ENCODE results near the gene MPP7.
"Not testable (repeated sequence)": the region's sequence is repeated elsewhere in the genome, so short reads cannot be mapped to it uniquely, and the experiment has no call there.

The MPP7 gene

GRCh38 chr10:28302638-28303488 lies at the start of gene MPP7:
TSS of gene MPP7 (minus strand) at chr10:28303064. CDS start at chr10:28238604, 64,460 bp downstream.
- H3K9ac ChIP-seq (ENCODE audit: low read depth in 1 of 2, low read length in 2 of 2): peak within 1 kb of the TSS; percentile 57 to 66
- H3K4me3 ChIP-seq (ENCODE audit: low read depth in 1 of 2, low read length in 2 of 2): peak within 1 kb of the TSS; percentile 80 to 81
- H3K4me1 ChIP-seq (ENCODE audit: control insufficient read depth in 1 of 2, insufficient read depth in 2 of 2, low read length in 2 of 2): peaks cover 3 to 15% of the 10 kb centered on the region in 2 donors
- peaks cover 3 to 10% of the 10 kb centered on the region in 2 donors for H3K27me3 ChIP-seq (ENCODE audit: control insufficient read depth in 1 of 2, insufficient read depth in 2 of 2, low read length in 2 of 2)
- no peaks in the 10 kb centered on the region for H3K36me3 ChIP-seq (ENCODE audit: control insufficient read depth in 1 of 2, insufficient read depth in 2 of 2, low read length in 2 of 2)
- H3K9me3 ChIP-seq (ENCODE audit: control insufficient read depth in 1 of 2, low read length in 2 of 2): no peaks in the 10 kb centered on the region
- peak within 1 kb of the TSS; percentile 86 for H3K27ac ChIP-seq (ENCODE audit: low read depth, low read length)

DNA sequence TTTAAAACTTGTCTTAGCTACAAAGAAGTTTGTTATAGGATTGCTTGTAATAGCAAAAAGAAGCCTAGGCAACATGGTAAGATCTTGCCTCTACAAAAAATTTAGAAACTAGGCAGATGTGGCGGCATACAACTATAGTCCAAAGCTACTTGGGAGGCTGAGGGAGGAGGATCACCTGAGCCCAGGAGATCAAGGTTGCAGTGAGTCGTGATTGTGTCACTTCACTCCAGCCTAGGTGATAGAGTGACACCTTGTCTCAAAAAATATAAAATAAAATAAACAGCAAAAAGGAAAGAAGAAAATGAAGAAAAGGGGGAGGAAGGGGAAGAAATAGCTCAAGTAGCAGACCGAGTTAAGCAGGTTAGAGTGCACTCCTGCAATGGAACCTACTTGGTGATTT lies 47.0 kb upstream of the MPP7 start:
- no peak overlapping the region for H3K9ac ChIP-seq (ENCODE audit: low read depth in 1 of 2, low read length in 2 of 2)
- no peaks in the 10 kb centered on the region for H3K4me1 ChIP-seq (ENCODE audit: control insufficient read depth in 1 of 2, insufficient read depth in 2 of 2, low read length in 2 of 2)
- H3K9me3 ChIP-seq (ENCODE audit: control insufficient read depth in 1 of 2, low read length in 2 of 2): peaks cover 0 to 5% of the 10 kb centered on the region in 2 donors
- no peak overlapping the region for H3K27ac ChIP-seq (ENCODE audit: low read depth, low read length)
- no peaks in the 10 kb centered on the region for H3K36me3 ChIP-seq (ENCODE audit: control insufficient read depth in 1 of 2, insufficient read depth in 2 of 2, low read length in 2 of 2)
- H3K4me3 ChIP-seq (ENCODE audit: low read depth in 1 of 2, low read length in 2 of 2): no peak overlapping the region
- H3K27me3 ChIP-seq (ENCODE audit: control insufficient read depth in 1 of 2, insufficient read depth in 2 of 2, low read length in 2 of 2): no peaks in the 10 kb centered on the region

DNA sequence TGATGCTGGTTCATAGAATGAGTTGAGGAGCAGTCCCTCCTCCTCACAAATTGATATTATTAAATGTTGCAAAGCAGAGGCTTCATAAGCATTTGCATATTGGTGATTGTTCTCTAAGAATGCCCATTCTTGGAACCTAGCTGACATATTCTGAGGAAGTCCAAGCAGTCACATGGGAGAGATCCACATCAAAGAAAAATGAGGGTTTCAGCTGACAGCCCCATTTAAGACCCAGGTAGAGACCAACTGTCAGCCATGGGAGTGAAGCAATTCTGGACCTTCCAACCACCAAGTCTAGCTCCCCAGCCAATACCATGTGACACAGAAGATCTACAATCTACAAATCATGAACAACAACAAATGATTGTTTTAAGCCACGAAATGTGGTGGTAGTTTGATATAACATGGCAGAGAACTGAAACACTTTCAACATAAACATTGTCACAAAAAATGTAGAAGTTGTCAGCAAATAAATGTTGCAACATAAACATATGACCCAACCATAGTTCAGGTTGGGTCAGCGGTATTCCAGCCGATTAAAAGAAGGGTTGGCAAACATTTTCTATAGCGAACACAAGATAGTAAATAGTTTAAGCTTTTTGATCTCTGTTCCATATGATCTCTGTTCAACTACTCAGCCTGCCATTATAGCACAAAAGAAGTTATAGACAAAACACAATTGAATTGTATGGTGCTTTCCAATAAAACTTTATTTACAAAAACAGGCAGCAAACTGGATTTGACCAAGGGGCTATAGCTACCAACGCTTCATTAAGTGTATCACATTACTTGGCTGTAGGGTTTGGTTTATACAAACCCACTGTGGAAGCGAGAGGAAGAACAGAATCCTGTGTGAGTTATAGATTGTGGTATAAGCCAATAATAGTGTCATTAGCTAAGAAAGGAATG lies 41.4 kb upstream of the MPP7 start:
- Histone ChIP-seq H3K9ac (ENCODE audit: low read depth in 1 of 2, low read length in 2 of 2) (no peak overlapping the region), H3K36me3 (ENCODE audit: control insufficient read depth in 1 of 2, insufficient read depth in 2 of 2, low read length in 2 of 2) (no peaks in the 10 kb centered on the region), H3K27me3 (ENCODE audit: control insufficient read depth in 1 of 2, insufficient read depth in 2 of 2, low read length in 2 of 2) (no peaks in the 10 kb centered on the region), H3K4me3 (ENCODE audit: low read depth in 1 of 2, low read length in 2 of 2) (no peak overlapping the region), H3K9me3 (ENCODE audit: control insufficient read depth in 1 of 2, low read length in 2 of 2) (peaks cover 0 to 5% of the 10 kb centered on the region in 2 donors), H3K4me1 (ENCODE audit: control insufficient read depth in 1 of 2, insufficient read depth in 2 of 2, low read length in 2 of 2) (no peaks in the 10 kb centered on the region), H3K27ac (ENCODE audit: low read depth, low read length) (no peak overlapping the region)

GRCh38 chr10:28343252-28343651 lies 40.4 kb upstream of the MPP7 start:
- no peaks in the 10 kb centered on the region for H3K4me1 ChIP-seq (ENCODE audit: control insufficient read depth in 1 of 2, insufficient read depth in 2 of 2, low read length in 2 of 2)
- no peak overlapping the region for H3K4me3 ChIP-seq (ENCODE audit: low read depth in 1 of 2, low read length in 2 of 2)
- peaks cover 0 to 5% of the 10 kb centered on the region in 2 donors for H3K9me3 ChIP-seq (ENCODE audit: control insufficient read depth in 1 of 2, low read length in 2 of 2)
- no peak overlapping the region for H3K9ac ChIP-seq (ENCODE audit: low read depth in 1 of 2, low read length in 2 of 2)
- no peak overlapping the region for H3K27ac ChIP-seq (ENCODE audit: low read depth, low read length)
- H3K36me3 ChIP-seq (ENCODE audit: control insufficient read depth in 1 of 2, insufficient read depth in 2 of 2, low read length in 2 of 2): no peaks in the 10 kb centered on the region
- no peaks in the 10 kb centered on the region for H3K27me3 ChIP-seq (ENCODE audit: control insufficient read depth in 1 of 2, insufficient read depth in 2 of 2, low read length in 2 of 2)

DNA sequence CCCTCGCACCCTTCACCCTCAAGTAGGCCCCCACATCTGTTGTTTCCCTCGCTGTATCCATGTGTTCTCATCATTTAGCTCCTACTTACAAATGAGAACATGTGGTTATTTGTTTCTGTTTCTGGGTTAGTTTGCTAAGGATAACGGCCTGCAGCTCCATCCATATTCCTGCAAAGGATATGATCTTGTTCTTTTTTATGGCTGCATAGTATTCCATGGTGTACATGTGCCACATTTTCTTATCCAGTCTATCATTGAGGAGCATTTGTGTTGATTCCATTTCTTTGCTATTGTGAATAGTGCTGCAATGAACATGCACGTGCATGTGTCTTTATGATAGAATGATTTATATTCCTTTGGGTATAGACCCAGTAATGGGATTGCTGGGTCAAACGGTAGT lies 38.8 kb upstream of the MPP7 start:
- H3K27ac ChIP-seq (ENCODE audit: low read depth, low read length); H3K36me3 ChIP-seq (ENCODE audit: control insufficient read depth in 1 of 2, insufficient read depth in 2 of 2, low read length in 2 of 2); H3K9me3 ChIP-seq (ENCODE audit: control insufficient read depth in 1 of 2, low read length in 2 of 2); H3K4me3 ChIP-seq (ENCODE audit: low read depth in 1 of 2, low read length in 2 of 2); H3K27me3 ChIP-seq (ENCODE audit: control insufficient read depth in 1 of 2, insufficient read depth in 2 of 2, low read length in 2 of 2); H3K4me1 ChIP-seq (ENCODE audit: control insufficient read depth in 1 of 2, insufficient read depth in 2 of 2, low read length in 2 of 2); H3K9ac ChIP-seq (ENCODE audit: low read depth in 1 of 2, low read length in 2 of 2): not testable (repeated sequence)

- Histone ChIP-seq H3K9ac (ENCODE audit: low read depth in 1 of 2, low read length in 2 of 2) (no peak overlapping the region), H3K4me1 (ENCODE audit: control insufficient read depth in 1 of 2, insufficient read depth in 2 of 2, low read length in 2 of 2) (no peaks in the 10 kb centered on the region), H3K27me3 (ENCODE audit: control insufficient read depth in 1 of 2, insufficient read depth in 2 of 2, low read length in 2 of 2) (no peaks in the 10 kb centered on the region), H3K4me3 (ENCODE audit: low read depth in 1 of 2, low read length in 2 of 2) (no peak overlapping the region), H3K36me3 (ENCODE audit: control insufficient read depth in 1 of 2, insufficient read depth in 2 of 2, low read length in 2 of 2) (no peaks in the 10 kb centered on the region), H3K9me3 (ENCODE audit: control insufficient read depth in 1 of 2, low read length in 2 of 2) (no peaks in the 10 kb centered on the region), H3K27ac (ENCODE audit: low read depth, low read length) (no peak overlapping the region)
These were observed 29.9 kb upstream of the MPP7 start for GRCh38 chr10:28332726-28333125.

DNA sequence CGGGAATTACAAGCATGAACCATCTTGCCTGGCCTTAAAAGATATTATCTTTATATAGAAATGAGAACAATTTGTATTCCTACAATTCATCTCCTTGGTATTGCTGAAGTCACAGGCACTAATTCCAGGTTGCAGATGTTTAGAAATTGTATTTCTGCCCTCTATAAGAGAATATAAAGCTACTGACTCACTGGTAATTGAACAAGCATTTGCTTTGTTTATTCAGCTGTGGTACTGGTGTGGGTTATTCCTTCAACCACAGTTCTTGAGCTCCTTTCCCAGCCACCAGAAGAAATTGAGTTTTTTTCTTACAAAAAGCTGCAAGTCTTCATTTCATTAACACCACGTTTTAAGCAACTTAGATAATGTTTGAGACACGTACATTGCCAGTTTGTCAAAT lies 29.0 kb upstream of the MPP7 start:
- Histone ChIP-seq H3K4me1 (ENCODE audit: control insufficient read depth in 1 of 2, insufficient read depth in 2 of 2, low read length in 2 of 2) (peaks cover 0 to 1% of the 10 kb centered on the region in 2 donors), H3K9me3 (ENCODE audit: control insufficient read depth in 1 of 2, low read length in 2 of 2) (no peaks in the 10 kb centered on the region), H3K27me3 (ENCODE audit: control insufficient read depth in 1 of 2, insufficient read depth in 2 of 2, low read length in 2 of 2) (no peaks in the 10 kb centered on the region), H3K27ac (ENCODE audit: low read depth, low read length) (no peak overlapping the region), H3K36me3 (ENCODE audit: control insufficient read depth in 1 of 2, insufficient read depth in 2 of 2, low read length in 2 of 2) (no peaks in the 10 kb centered on the region), H3K4me3 (ENCODE audit: low read depth in 1 of 2, low read length in 2 of 2) (no peak overlapping the region), H3K9ac (ENCODE audit: low read depth in 1 of 2, low read length in 2 of 2) (no peak overlapping the region)

- Histone ChIP-seq H3K9me3 (ENCODE audit: control insufficient read depth in 1 of 2, low read length in 2 of 2) (no peaks in the 10 kb centered on the region), H3K27ac (ENCODE audit: low read depth, low read length) (no peak overlapping the region), H3K4me3 (ENCODE audit: low read depth in 1 of 2, low read length in 2 of 2) (no peak overlapping the region), H3K9ac (ENCODE audit: low read depth in 1 of 2, low read length in 2 of 2) (no peak overlapping the region), H3K4me1 (ENCODE audit: control insufficient read depth in 1 of 2, insufficient read depth in 2 of 2, low read length in 2 of 2) (peaks cover 0 to 8% of the 10 kb centered on the region in 2 donors), H3K36me3 (ENCODE audit: control insufficient read depth in 1 of 2, insufficient read depth in 2 of 2, low read length in 2 of 2) (no peaks in the 10 kb centered on the region), H3K27me3 (ENCODE audit: control insufficient read depth in 1 of 2, insufficient read depth in 2 of 2, low read length in 2 of 2) (no peaks in the 10 kb centered on the region)
These were observed 28.2 kb upstream of the MPP7 start for GRCh38 chr10:28331066-28331465.

- H3K4me3 ChIP-seq (ENCODE audit: low read depth in 1 of 2, low read length in 2 of 2): no peak overlapping the region
- H3K27me3 ChIP-seq (ENCODE audit: control insufficient read depth in 1 of 2, insufficient read depth in 2 of 2, low read length in 2 of 2): no peaks in the 10 kb centered on the region
- no peak overlapping the region for H3K9ac ChIP-seq (ENCODE audit: low read depth in 1 of 2, low read length in 2 of 2)
- peaks cover 0 to 8% of the 10 kb centered on the region in 2 donors for H3K4me1 ChIP-seq (ENCODE audit: control insufficient read depth in 1 of 2, insufficient read depth in 2 of 2, low read length in 2 of 2)
- H3K9me3 ChIP-seq (ENCODE audit: control insufficient read depth in 1 of 2, low read length in 2 of 2): no peaks in the 10 kb centered on the region
- H3K36me3 ChIP-seq (ENCODE audit: control insufficient read depth in 1 of 2, insufficient read depth in 2 of 2, low read length in 2 of 2): no peaks in the 10 kb centered on the region
- H3K27ac ChIP-seq (ENCODE audit: low read depth, low read length): no peak overlapping the region
These were observed 25.5 kb upstream of the MPP7 start for GRCh38 chr10:28328346-28328745.

DNA sequence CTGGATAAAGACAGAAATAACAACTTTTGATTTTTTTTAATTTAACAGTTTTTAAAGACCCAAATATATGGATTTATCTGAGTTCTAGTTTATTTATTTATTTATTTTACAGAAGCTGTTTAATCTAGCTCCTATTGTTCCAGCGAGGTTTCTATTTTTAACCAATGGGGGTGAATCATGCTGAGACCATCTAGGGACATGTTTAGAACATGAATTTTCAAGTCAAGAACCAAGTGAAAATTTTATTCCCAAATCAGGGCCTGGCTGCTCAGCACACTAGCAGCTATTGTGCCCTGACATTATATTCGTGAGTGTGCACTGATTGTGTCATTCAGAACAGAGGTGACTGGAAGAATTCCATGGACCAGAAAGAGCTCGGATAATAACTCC lies 24.6 kb upstream of the MPP7 start:
- Histone ChIP-seq H3K27ac (ENCODE audit: low read depth, low read length) (no peak overlapping the region), H3K27me3 (ENCODE audit: control insufficient read depth in 1 of 2, insufficient read depth in 2 of 2, low read length in 2 of 2) (no peaks in the 10 kb centered on the region), H3K4me3 (ENCODE audit: low read depth in 1 of 2, low read length in 2 of 2) (no peak overlapping the region)

More for the DNA sequence above, 24.6 kb upstream of the MPP7 start:
- Histone ChIP-seq H3K9me3 (ENCODE audit: control insufficient read depth in 1 of 2, low read length in 2 of 2) (no peaks in the 10 kb centered on the region), H3K36me3 (ENCODE audit: control insufficient read depth in 1 of 2, insufficient read depth in 2 of 2, low read length in 2 of 2) (no peaks in the 10 kb centered on the region), H3K9ac (ENCODE audit: low read depth in 1 of 2, low read length in 2 of 2) (no peak overlapping the region), H3K4me1 (ENCODE audit: control insufficient read depth in 1 of 2, insufficient read depth in 2 of 2, low read length in 2 of 2) (peaks cover 0 to 8% of the 10 kb centered on the region in 2 donors)
